ENCODE measurements around the gene PARP1.
A peak's percentile ranks its signal among the peaks of the same experiment; 100 is the strongest.
"Not testable (repeated sequence)": the region's sequence is repeated elsewhere in the genome, so short reads cannot be mapped to it uniquely, and the experiment has no call there.

The PARP1 gene

GRCh38 chr1:226407497-226408284 lies at the start of gene PARP1:
TSS of gene PARP1 (minus strand) at chr1:226408093. CDS start at chr1:226407929, 164 bp downstream.
- DNase-seq (ENCODE audit: low read depth in 3 of 3), result peak; percentile 73 to 86 (median 84)

DNA sequence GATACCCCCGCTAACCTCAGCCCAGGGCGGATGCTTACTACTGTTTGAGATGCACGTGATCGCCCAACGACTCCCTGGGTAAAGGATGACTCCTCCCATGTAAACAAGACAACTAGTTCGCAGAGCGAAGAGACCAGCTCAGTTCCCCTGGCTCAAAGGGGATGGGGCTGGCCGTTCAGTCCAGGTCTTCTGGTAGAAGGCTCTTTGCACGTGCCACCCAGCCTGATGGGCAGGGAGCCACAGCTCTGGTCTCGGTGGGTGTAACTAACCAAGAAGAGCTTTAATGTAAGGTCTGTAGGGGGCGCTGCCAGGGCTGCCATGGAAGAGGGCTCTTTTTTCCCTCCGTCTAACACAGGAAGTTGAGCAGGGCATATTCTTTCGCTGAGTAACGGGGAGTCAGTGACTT lies 49.4 kb upstream of the PARP1 start:
- DNase-seq (ENCODE audit: low read depth in 3 of 3), result peak; percentile 20 to 46 (median 37)

DNA sequence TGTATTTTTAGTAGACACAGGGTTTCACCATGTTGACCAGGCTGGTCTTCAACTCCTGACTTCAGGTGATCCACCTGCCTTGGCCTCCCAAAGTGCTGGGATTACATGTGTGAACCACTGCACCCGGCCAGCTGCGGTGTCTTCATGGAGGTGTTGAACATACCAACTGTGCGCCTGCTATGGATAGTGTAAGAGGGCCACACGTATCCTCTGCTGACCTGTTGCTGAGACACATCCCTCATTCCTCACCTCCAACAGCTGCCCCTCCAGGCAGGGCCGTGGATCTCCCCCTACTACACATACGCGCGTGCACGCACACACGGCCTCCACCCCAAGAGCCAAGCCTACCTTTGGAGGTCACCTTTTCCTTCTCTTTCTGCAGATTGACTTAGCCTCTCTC lies 48.0 kb upstream of the PARP1 start:
- no peak for DNase-seq (ENCODE audit: low read depth in 3 of 3)

- no peak for DNase-seq (ENCODE audit: low read depth in 3 of 3)
Observed at GRCh38 chr1:226454349-226454748, 46.5 kb upstream of the PARP1 start.

DNA sequence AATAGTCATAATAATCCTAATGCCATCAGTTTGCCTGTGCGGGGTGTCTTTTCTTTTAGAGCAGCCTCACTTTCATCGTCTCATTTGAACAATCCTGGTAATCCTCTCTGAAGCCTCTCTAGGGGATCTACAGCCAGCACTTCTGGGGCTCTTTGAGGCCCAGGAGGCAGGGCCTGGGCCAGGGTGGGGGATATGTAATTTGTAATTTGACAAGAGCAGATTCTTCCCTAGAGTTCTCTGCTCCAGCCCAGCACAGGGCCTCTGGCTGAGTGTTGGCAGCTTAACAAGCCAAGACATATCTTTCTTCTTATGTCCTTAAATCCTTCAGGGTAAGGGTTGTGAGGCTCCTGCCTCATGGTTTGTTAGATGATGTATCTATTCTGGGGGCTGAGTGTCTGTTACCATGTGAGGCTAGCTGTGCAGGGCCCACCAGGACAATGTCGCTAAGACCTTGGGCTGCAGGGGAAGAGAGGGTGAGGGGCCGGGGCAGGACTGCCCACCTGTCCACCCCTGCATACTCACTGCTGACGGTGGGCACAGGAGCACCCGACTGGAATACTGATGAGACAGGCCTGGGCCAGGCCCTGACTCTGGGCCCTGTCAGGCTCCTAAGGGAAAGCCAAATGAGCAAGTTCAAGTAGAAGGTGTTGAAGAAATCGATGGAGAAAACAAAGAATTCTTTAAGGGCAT lies 45.3 kb upstream of the PARP1 start:
- no peak for DNase-seq (ENCODE audit: low read depth in 3 of 3)

GRCh38 chr1:226450688-226451087 lies 42.8 kb upstream of the PARP1 start:
- no peak for DNase-seq (ENCODE audit: low read depth in 3 of 3)

- no peak for DNase-seq (ENCODE audit: low read depth in 3 of 3)
Observed at GRCh38 chr1:226449823-226450222, 41.9 kb upstream of the PARP1 start.

DNA sequence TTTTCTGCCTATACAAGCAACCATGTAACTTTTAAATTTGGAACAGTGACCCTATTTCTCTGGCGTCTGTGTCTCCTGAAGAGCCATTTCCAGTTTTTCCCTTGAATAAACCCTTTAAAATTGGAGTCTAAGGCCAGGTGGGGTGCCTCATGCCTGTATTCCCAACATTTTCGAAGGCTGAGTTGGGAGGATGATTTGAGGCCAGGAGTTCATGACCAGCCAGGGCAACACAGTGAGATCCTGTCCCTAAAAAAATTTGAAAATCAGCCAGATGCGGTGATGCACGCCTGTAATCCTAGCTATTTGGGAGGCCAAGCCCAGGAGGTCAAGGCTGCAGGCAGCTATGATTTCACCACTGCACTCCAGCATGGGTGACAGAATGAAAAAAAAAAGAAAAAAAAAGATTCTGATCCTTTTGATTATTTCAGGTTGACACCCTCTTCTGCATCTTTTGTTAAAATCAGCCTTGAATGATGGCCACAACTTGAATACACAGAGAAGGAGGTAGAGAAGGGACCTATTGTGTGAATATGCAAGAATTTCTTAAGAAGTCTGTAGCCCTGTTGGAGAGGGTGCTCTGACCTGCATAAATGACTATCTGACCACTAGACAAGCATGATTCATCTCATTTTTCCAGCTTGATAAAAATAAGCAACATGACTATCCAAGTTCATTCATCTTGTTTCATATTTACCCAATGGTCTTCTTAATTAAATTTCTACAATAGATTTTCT lies 40.2 kb upstream of the PARP1 start:
- DNase-seq (ENCODE audit: low read depth in 3 of 3), result no peak

GRCh38 chr1:226446094-226446493 lies 38.2 kb upstream of the PARP1 start:
- DNase-seq (ENCODE audit: low read depth in 3 of 3), result no peak

DNA sequence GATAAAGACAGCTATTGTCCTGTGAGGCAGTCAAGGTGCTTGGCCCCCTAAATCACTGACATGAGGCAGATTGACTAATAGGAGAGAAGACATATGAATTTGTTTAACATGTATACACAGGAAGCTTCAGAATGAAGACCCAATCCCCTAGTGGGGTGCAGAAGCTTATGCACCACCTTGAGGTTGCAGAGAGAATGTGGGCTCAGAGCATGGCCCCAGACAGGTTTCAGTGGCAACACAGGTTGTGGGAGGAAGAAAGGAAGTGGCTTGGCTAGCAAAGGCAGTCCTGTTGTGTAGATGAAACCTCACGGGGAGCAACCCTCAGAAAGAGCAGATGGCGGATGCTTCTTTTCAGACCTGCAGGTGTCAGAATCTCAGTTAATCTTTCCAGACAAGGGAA lies 37.0 kb upstream of the PARP1 start:
- peak in 2 of 3 donors; percentile 35 to 46 for DNase-seq (ENCODE audit: low read depth in 3 of 3)

DNA sequence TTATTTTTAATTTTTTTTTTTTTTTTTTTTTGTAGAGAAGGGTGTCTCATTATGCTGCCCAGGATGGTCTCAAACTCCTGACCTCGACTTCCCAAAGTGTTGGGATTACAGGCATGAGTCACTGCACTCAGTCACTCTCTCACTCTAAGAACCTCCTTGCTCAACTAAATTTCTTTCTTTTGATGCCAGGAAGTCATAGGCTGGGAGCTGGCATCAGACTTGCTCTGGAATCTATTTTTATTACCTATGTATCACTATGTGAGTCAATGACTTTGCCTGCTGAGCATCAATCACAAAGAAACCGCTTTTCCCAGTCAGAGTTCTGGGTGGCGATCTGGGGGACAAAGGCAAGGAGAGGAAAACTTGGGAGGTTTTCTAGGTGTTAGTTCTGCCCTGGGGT lies 35.5 kb upstream of the PARP1 start:
- DNase-seq (ENCODE audit: low read depth in 3 of 3), result no peak

- DNase-seq (ENCODE audit: low read depth in 3 of 3), result no peak
Observed at GRCh38 chr1:226443033-226443432, 35.1 kb upstream of the PARP1 start.

DNA sequence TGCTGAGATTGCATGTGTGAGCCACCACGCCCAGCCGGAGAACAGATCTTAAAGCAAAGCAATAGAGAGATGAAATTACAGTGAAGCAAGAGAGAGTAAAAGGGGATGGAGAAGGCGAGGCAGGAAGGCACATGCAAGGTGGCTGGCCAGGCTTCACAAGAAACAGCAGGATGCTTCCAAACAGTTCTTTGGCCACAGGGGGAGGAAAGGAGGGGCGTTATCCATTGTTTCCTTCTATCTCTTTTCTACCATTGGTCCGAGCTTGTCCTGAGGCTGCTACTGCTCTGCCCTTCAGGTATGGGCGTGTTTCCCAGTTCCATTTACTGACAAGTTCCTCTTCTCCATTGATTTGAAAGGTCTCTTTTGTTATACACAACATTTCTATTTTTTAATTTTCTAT lies 33.7 kb upstream of the PARP1 start:
- DNase-seq (ENCODE audit: low read depth in 3 of 3), result no peak

GRCh38 chr1:226440512-226440911 lies 32.6 kb upstream of the PARP1 start:
- no peak for DNase-seq (ENCODE audit: low read depth in 3 of 3)

DNA sequence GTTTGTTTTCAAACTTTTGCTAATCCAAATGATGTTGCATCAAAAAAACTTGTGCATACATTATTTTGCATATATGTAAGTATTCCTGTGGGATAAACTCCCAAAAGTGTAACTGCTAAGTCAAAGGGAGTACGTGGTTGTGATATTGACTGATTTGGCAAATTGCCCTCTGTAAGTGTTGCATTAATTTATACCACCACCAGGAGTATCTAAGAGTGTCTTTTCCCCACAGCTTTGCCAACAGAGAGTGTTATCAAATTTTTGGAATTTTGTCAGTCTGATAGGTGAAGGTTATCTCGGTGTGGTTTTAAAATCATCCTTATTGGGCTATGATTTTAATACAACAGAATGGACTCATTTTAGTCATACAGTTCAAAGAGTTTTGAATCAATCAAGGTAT lies 30.1 kb upstream of the PARP1 start:
- no peak for DNase-seq (ENCODE audit: low read depth in 3 of 3)

DNA sequence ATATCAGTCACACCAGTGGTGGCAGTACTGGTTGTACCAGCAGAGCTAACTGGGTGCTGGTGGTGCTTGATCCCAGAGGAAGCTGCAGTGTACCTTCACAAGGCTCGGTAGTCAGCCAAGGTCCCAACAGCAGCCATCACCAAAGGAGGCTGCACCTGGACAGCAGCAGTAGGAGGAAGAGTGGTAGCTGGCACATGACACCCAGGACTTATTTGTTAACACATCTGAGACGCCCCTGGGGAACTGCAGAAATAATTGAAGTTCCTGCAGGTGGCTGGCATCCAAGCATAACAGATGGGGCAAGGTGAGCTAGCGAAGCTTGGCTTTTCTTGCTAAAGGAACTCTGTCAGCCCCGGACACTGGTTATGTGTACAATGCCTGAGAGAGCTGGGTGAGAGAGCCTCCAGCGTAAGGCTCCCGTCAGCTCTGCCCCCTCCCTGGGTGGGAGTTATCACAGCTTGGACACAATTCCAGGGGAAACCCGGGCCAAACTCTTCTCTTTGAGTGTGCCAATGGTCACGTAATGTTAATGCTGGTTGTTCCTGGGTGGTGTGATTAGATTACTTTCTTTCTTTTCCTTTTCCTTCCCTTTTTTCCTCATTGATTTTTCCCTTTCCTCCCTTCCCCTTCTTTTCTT lies 29.1 kb upstream of the PARP1 start:
- no peak for DNase-seq (ENCODE audit: low read depth in 3 of 3)

DNA sequence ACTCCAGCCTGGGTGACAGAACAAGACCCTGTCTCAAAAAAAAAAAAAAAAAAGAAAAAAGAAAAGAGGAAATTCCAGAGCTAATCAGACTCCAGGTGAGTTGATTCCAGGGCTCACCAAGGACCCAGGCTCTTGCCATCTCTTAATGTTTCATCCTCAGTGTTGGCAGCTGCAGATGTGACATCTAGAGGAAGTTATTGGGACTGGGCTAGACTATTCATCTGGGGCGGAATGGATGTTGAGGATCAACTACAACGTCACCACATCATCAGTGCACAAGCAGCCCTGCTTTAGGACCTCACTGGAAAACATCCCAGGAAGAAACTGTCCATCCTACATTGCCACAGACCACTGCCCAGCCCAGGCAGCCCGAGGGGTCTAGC lies 28.6 kb upstream of the PARP1 start:
- DNase-seq (ENCODE audit: low read depth in 3 of 3), result no peak

GRCh38 chr1:226433341-226433720 lies 25.4 kb upstream of the PARP1 start:
- DNase-seq (ENCODE audit: low read depth in 3 of 3), result no peak

GRCh38 chr1:226432586-226433340 lies 24.9 kb upstream of the PARP1 start:
- DNase-seq (ENCODE audit: low read depth in 3 of 3), result no peak

DNA sequence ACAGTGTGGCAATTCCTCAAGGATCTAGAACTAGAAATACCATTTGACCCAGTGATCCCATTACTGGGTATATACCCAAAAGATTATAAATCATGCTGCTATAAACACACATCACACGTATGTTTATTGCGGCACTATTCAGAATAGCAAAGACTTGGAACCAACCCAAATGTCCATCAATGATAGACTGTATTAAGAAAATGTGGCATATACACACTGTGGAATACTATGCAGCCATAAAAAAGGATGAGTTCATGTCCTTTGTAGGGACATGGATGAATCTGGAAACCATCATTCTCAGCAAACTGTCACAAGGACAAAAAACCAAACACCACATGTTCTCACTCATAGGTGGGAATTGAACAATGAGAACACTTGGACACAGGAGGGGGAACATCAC lies 24.0 kb upstream of the PARP1 start:
- DNase-seq (ENCODE audit: low read depth in 3 of 3), result not testable (repeated sequence)
